Neuronal stem cell (in vitro differentiated cells): ENCODE measurements around the gene FOXP4.

Experiments
- DNase-seq: peaks from one replicate; pipeline ENCODE4 v3.0.0-alpha.2; 2013; ENCODE audit warnings: low spot score
- H2AFZ ChIP-seq: one replicate; pipeline ENCODE4 v1.6.1; 2013; ENCODE audit warnings: mild to moderate bottlenecking, low read length, inconsistent platforms
- H2AK5ac ChIP-seq: 2 replicates; pipeline ENCODE4 v1.6.1; 2013; ENCODE audit warnings: low read depth, mild to moderate bottlenecking, inconsistent platforms, low read length, moderate library complexity, mixed read lengths
- H2BK120ac ChIP-seq: 2 replicates; pipeline ENCODE4 v1.6.1; 2013; ENCODE audit warnings: low read depth, mild to moderate bottlenecking, inconsistent platforms, low read length, moderate library complexity, mixed read lengths
- H2BK12ac ChIP-seq: one replicate; pipeline ENCODE4 v1.6.1; 2013; ENCODE audit warnings: low read length, inconsistent platforms
- H2BK15ac ChIP-seq: 2 replicates; pipeline ENCODE4 v1.6.1; 2013; ENCODE audit warnings: mild to moderate bottlenecking, low read length, inconsistent platforms, mixed read lengths
- H2BK5ac ChIP-seq: one replicate; pipeline ENCODE4 v1.6.1; 2013; ENCODE audit warnings: inconsistent platforms, mild to moderate bottlenecking, low read length, moderate library complexity
- H3K14ac ChIP-seq: one replicate; pipeline ENCODE4 v1.6.1; 2013; ENCODE audit warnings: low read length, inconsistent platforms
- H3K18ac ChIP-seq: 2 replicates; pipeline ENCODE4 v1.6.1; 2013; ENCODE audit warnings: low read length, inconsistent platforms
- H3K23ac ChIP-seq: 2 replicates; pipeline ENCODE4 v1.6.1; 2013; ENCODE audit warnings: low read depth, mild to moderate bottlenecking, mixed read lengths, low read length, inconsistent platforms; ENCODE audit not compliant: poor library complexity
- H3K27ac ChIP-seq: replicated peaks from 3 replicates; pipeline ENCODE4 v1.5.1; 2013; ENCODE audit warnings: low read length, inconsistent platforms
- H3K27me3 ChIP-seq, 3 experiments: 2 replicates each; pipeline ENCODE4 v1.6.1; 2013; ENCODE audit warnings: low read length in 3 of 3, mild to moderate bottlenecking in 2 of 3, inconsistent platforms in 1 of 3, low read depth in 1 of 3, mixed read lengths in 1 of 3, moderate library complexity in 1 of 3; ENCODE audit not compliant: control insufficient read depth in 3 of 3, insufficient read depth in 3 of 3
- H3K36me3 ChIP-seq, 2 donors: replicated peaks in 1 of 2; 2 replicates each; pipeline ENCODE4 v1.6.1; 2013; ENCODE audit warnings: low read length in 2 of 2; ENCODE audit not compliant: control insufficient read depth in 2 of 2, insufficient read depth in 2 of 2
- H3K4ac ChIP-seq: 2 replicates; pipeline ENCODE4 v1.6.1; 2013; ENCODE audit warnings: inconsistent platforms, mild to moderate bottlenecking, low read length, moderate library complexity
- H3K4me1 ChIP-seq, 2 donors: 1 replicate in 1 of 2; 2 replicates in 1 of 2; pipeline ENCODE4 v1.6.1; 2013; ENCODE audit warnings: low read length in 2 of 2, low read depth in 1 of 2; ENCODE audit not compliant: control insufficient read depth in 2 of 2, insufficient read depth in 1 of 2
- H3K4me2 ChIP-seq: one replicate; pipeline ENCODE4 v1.6.1; 2013; ENCODE audit warnings: mild to moderate bottlenecking, low read length, inconsistent platforms; ENCODE audit not compliant: insufficient read depth, poor library complexity, severe bottlenecking
- H3K4me3 ChIP-seq, 2 donors: 2 replicates each; pipeline ENCODE4 v1.5.1; 2013; ENCODE audit warnings: low read length in 2 of 2, mild to moderate bottlenecking in 2 of 2, inconsistent platforms in 1 of 2, moderate library complexity in 1 of 2
- H3K79me1 ChIP-seq: one replicate; pipeline ENCODE4 v1.6.1; 2013; ENCODE audit warnings: low read depth, mild to moderate bottlenecking, inconsistent platforms, low read length, moderate library complexity
- H3K9ac ChIP-seq: one replicate; pipeline ENCODE4 v1.6.1; 2013; ENCODE audit warnings: mild to moderate bottlenecking, low read depth, low read length, inconsistent platforms; ENCODE audit not compliant: poor library complexity
- H3K9me3 ChIP-seq, 2 donors: replicated peaks in 1 of 2; 2 replicates each; pipeline versions ENCODE3 to v1.6.1; 2013; ENCODE audit warnings: low read length in 2 of 2, mild to moderate bottlenecking in 2 of 2, inconsistent platforms in 1 of 2, low read depth in 1 of 2, mixed read lengths in 1 of 2, moderate library complexity in 1 of 2; ENCODE audit not compliant: control insufficient read depth in 2 of 2, insufficient read depth in 1 of 2
- H4K8ac ChIP-seq: one replicate; pipeline ENCODE4 v1.6.1; 2013; ENCODE audit warnings: low read depth, mild to moderate bottlenecking, inconsistent platforms, low read length, moderate library complexity
- H4K91ac ChIP-seq: one replicate; pipeline ENCODE4 v1.6.1; 2013; ENCODE audit warnings: low read length, low read depth, mild to moderate bottlenecking, inconsistent platforms; ENCODE audit not compliant: poor library complexity
- WGBS, 2 donors: extraction: QIAGEN DNeasy Blood & Tissue Kit; methylation state at CpG; one replicate each; pipeline ENCODE4 v1.1.7; 2013; ENCODE audit warnings: missing lambda C conversion rate in 2 of 2, mixed read lengths in 1 of 2; ENCODE audit not compliant: insufficient read length in 2 of 2, insufficient replicate concordance in 1 of 2; ENCODE audit errors: extremely low coverage in 2 of 2; 5-methylcytosine and 5-hydroxymethylcytosine counted together

The FOXP4 gene

GRCh38 chr6:41580690-41581089, 34.5 kb downstream of the FOXP4 start:
- Histone ChIP-seq H3K23ac (no peak overlapping the region), H2AK5ac (no peak overlapping the region), H2BK120ac (no peak overlapping the region), H3K4me2 (no peak overlapping the region), H4K91ac (no peak overlapping the region), H2AFZ (no peak overlapping the region), H3K4me3 (no peak overlapping the region), H3K27ac (no peak overlapping the region), H3K9ac (no peak overlapping the region), H3K27me3 (no peaks in the 10 kb centered on the region), H2BK12ac (no peak overlapping the region), H3K14ac (no peak overlapping the region), H3K36me3 (peaks cover 19 to 84% of the 10 kb centered on the region in 2 donors), H2BK5ac (no peak overlapping the region), H2BK15ac (peak overlapping the region; percentile 60), H3K18ac (no peak overlapping the region), H3K4me1 (peaks cover 53 to 64% of the 10 kb centered on the region in 2 donors), H4K8ac (no peak overlapping the region), H3K4ac (no peak overlapping the region), H3K79me1 (peaks cover 10% of the 10 kb centered on the region), H3K9me3 (no peaks in the 10 kb centered on the region)
- WGBS, 2 donors = no CpG with 5 or more reads among the region's 7 CpGs
- no peak for DNase-seq

GRCh38 chr6:41581381-41581991, 35.3 kb downstream of the FOXP4 start:
- Histone ChIP-seq H2AK5ac (peak overlapping the region; percentile 57), H2BK15ac (no peak overlapping the region), H4K91ac (no peak overlapping the region), H2AFZ (no peak overlapping the region), H2BK120ac (no peak overlapping the region), H3K36me3 (peaks cover 20 to 87% of the 10 kb centered on the region in 2 donors), H3K27me3 (no peaks in the 10 kb centered on the region), H3K14ac (no peak overlapping the region), H3K4me1 (peaks cover 49 to 61% of the 10 kb centered on the region in 2 donors), H2BK5ac (no peak overlapping the region), H3K23ac (no peak overlapping the region), H4K8ac (no peak overlapping the region), H3K4ac (no peak overlapping the region), H3K9ac (no peak overlapping the region), H3K9me3 (no peaks in the 10 kb centered on the region), H3K4me3 (no peak overlapping the region), H3K18ac (peak overlapping the region; percentile 4), H3K27ac (no peak overlapping the region), H3K79me1 (peaks cover 10% of the 10 kb centered on the region), H3K4me2 (no peak overlapping the region), H2BK12ac (no peak overlapping the region)
- WGBS, 2 donors = no CpG with 5 or more reads among the region's 12 CpGs
- DNase-seq = no peak

DNA sequence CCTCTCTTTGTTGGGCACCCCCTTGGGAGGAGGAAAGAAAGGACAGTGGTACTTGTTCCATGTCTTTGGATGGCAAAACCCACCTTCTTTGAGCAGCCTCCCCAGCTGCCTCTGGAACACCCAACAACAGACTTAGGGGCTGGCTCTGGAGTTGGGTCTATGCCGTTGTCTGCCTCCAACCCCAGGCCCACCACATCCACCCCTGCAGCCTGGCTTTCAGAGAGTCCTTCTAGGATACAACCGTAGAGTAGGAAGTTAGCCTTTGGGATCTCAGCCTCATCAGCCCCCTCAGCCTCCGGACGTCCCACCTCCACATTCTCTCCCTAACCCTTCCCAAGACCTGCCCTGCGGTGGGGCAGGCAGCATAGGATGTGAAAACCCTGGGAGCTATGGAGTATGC, 36.4 kb downstream of the FOXP4 start:
- Histone ChIP-seq H2AK5ac (peak overlapping the region; percentile 61), H3K4me1 (peaks cover 38 to 58% of the 10 kb centered on the region in 2 donors), H4K8ac (no peak overlapping the region), H3K9ac (no peak overlapping the region), H2AFZ (no peak overlapping the region), H3K4ac (no peak overlapping the region), H3K4me2 (no peak overlapping the region), H2BK120ac (no peak overlapping the region), H3K79me1 (peaks cover 10% of the 10 kb centered on the region), H3K9me3 (no peaks in the 10 kb centered on the region), H3K4me3 (no peak overlapping the region), H3K14ac (peak overlapping the region; percentile 4), H2BK5ac (no peak overlapping the region), H3K36me3 (peaks cover 25 to 87% of the 10 kb centered on the region in 2 donors), H3K27me3 (no peaks in the 10 kb centered on the region), H4K91ac (no peak overlapping the region), H3K23ac (peak overlapping the region; percentile 19), H3K27ac (no peak overlapping the region), H2BK12ac (peak overlapping the region; percentile 87), H2BK15ac (peak overlapping the region; percentile 33), H3K18ac (peak overlapping the region; percentile 52)
- DNase-seq = no peak
- no CpG with 5 or more reads among the region's 5 CpGs for WGBS, 2 donors

DNA sequence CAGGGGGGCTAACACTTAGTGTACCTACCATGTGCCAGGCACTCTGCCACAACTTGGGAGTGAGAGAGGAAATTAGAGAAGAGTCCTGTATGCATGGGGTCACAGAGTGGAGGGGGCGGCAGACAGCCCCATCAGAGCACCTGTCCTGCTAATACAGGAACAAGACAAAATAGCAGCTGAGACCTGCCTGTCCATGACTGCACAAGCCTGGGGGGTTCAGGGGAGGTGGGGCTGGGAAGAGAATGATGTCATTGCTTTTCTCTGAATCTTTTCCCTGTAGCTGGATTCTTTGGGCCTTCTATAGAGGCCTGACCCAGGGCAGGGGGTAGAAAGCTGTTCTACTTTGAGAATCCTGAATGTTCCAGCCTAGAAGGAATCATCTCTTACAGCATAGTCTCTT, 37.4 kb downstream of the FOXP4 start:
- Histone ChIP-seq H3K14ac (peak overlapping the region; percentile 26), H2BK12ac (peak overlapping the region; percentile 50), H2AK5ac (peak overlapping the region; percentile 88), H3K9me3 (no peaks in the 10 kb centered on the region), H2AFZ (no peak overlapping the region), H3K4me1 (peaks cover 30 to 53% of the 10 kb centered on the region in 2 donors), H2BK5ac (peak overlapping the region; percentile 45), H3K4ac (no peak overlapping the region), H2BK120ac (no peak overlapping the region), H3K36me3 (peaks cover 27 to 96% of the 10 kb centered on the region in 2 donors), H3K23ac (no peak overlapping the region), H3K4me3 (no peak overlapping the region), H3K18ac (peak overlapping the region; percentile 77), H3K27me3 (no peaks in the 10 kb centered on the region), H3K4me2 (no peak overlapping the region), H3K9ac (no peak overlapping the region), H4K91ac (no peak overlapping the region), H4K8ac (no peak overlapping the region), H3K27ac (no peak overlapping the region), H2BK15ac (peak overlapping the region; percentile 86), H3K79me1 (peaks cover 10% of the 10 kb centered on the region)
- no CpG with 5 or more reads among the region's 1 CpG for WGBS, 2 donors
- DNase-seq = no peak
